ENCODE results near the gene RPTOR.

Gene RPTOR

GRCh38 chr17:80585890-80586845 is 41.5 kb downstream of the RPTOR start:
- H3K4me3 Mint-ChIP-seq: no peak overlapping the region

GRCh38 chr17:80586846-80587228 is 42.2 kb downstream of the RPTOR start:
- peaks cover 16% of the 10 kb centered on the region for H3K36me3 Mint-ChIP-seq
- H3K27me3 Mint-ChIP-seq: no peaks in the 10 kb centered on the region
- no peak overlapping the region for H3K27ac Mint-ChIP-seq
- no peak overlapping the region for H3K4me3 Mint-ChIP-seq
- ATAC-seq: no peak
- H3K4me1 Mint-ChIP-seq: peaks cover 53% of the 10 kb centered on the region
- no peaks in the 10 kb centered on the region for H3K9me3 Mint-ChIP-seq

More at GRCh38 chr17:80585890-80586845, 41.5 kb downstream of the RPTOR start:
- no peak overlapping the region for H3K27ac Mint-ChIP-seq
- H3K4me1 Mint-ChIP-seq: peaks cover 48% of the 10 kb centered on the region
- no peaks in the 10 kb centered on the region for H3K27me3 Mint-ChIP-seq
- no peaks in the 10 kb centered on the region for H3K9me3 Mint-ChIP-seq
- peaks cover 18% of the 10 kb centered on the region for H3K36me3 Mint-ChIP-seq
- ATAC-seq: no peak

GRCh38 chr17:80588702-80589383 is 44.2 kb downstream of the RPTOR start:
- Mint-ChIP-seq H3K4me3 (no peak overlapping the region), H3K27ac (no peak overlapping the region), H3K27me3 (no peaks in the 10 kb centered on the region), H3K4me1 (peaks cover 59% of the 10 kb centered on the region), H3K36me3 (peaks cover 11% of the 10 kb centered on the region), H3K9me3 (no peaks in the 10 kb centered on the region)
- ATAC-seq: no peak

GRCh38 chr17:80591788-80592187 is 47.1 kb downstream of the RPTOR start:
- ATAC-seq: no peak
- Mint-ChIP-seq H3K27me3 (no peaks in the 10 kb centered on the region), H3K9me3 (no peaks in the 10 kb centered on the region), H3K36me3 (peaks cover 4% of the 10 kb centered on the region), H3K27ac (no peak overlapping the region), H3K4me1 (peaks cover 57% of the 10 kb centered on the region), H3K4me3 (no peak overlapping the region)

GRCh38 chr17:80592243-80592642 is 47.6 kb downstream of the RPTOR start:
- Mint-ChIP-seq H3K9me3 (no peaks in the 10 kb centered on the region), H3K36me3 (peaks cover 5% of the 10 kb centered on the region), H3K27ac (no peak overlapping the region), H3K4me1 (peaks cover 60% of the 10 kb centered on the region), H3K4me3 (no peak overlapping the region), H3K27me3 (no peaks in the 10 kb centered on the region)
- no peak for ATAC-seq

- Mint-ChIP-seq H3K27me3 (no peaks in the 10 kb centered on the region), H3K9me3 (no peaks in the 10 kb centered on the region), H3K4me1 (peaks cover 63% of the 10 kb centered on the region), H3K36me3 (peaks cover 9% of the 10 kb centered on the region), H3K4me3 (no peak overlapping the region), H3K27ac (no peak overlapping the region)
- ATAC-seq: no peak
Observed at GRCh38 chr17:80593181-80593580, 48.5 kb downstream of the RPTOR start.

GRCh38 chr17:80594431-80595269 is 50.0 kb downstream of the RPTOR start:
- H3K4me3 Mint-ChIP-seq: no peak overlapping the region
- peaks cover 63% of the 10 kb centered on the region for H3K4me1 Mint-ChIP-seq
- H3K27ac Mint-ChIP-seq: peak overlapping the region; percentile 10
- no peaks in the 10 kb centered on the region for H3K9me3 Mint-ChIP-seq
- ATAC-seq: no peak
- peaks cover 10% of the 10 kb centered on the region for H3K36me3 Mint-ChIP-seq
- H3K27me3 Mint-ChIP-seq: no peaks in the 10 kb centered on the region

GRCh38 chr17:80596760-80597608 is 52.3 kb downstream of the RPTOR start:
- H3K4me3 Mint-ChIP-seq: no peak overlapping the region
- H3K9me3 Mint-ChIP-seq: no peaks in the 10 kb centered on the region
- peaks cover 23% of the 10 kb centered on the region for H3K36me3 Mint-ChIP-seq
- H3K27me3 Mint-ChIP-seq: no peaks in the 10 kb centered on the region
- H3K27ac Mint-ChIP-seq: no peak overlapping the region
- ATAC-seq: no peak
- peaks cover 52% of the 10 kb centered on the region for H3K4me1 Mint-ChIP-seq

GRCh38 chr17:80598813-80599545 is 54.3 kb downstream of the RPTOR start:
- Mint-ChIP-seq H3K36me3 (peaks cover 23% of the 10 kb centered on the region), H3K4me1 (peaks cover 56% of the 10 kb centered on the region), H3K27me3 (no peaks in the 10 kb centered on the region), H3K9me3 (no peaks in the 10 kb centered on the region), H3K27ac (no peak overlapping the region), H3K4me3 (no peak overlapping the region)
- ATAC-seq: no peak

GRCh38 chr17:80599546-80600305 is 55.1 kb downstream of the RPTOR start:
- Mint-ChIP-seq H3K9me3 (no peaks in the 10 kb centered on the region), H3K4me1 (peaks cover 57% of the 10 kb centered on the region), H3K36me3 (peaks cover 23% of the 10 kb centered on the region), H3K4me3 (no peak overlapping the region), H3K27ac (no peak overlapping the region), H3K27me3 (no peaks in the 10 kb centered on the region)
- ATAC-seq: no peak

GRCh38 chr17:80601146-80601545 is 56.5 kb downstream of the RPTOR start:
- no peak for ATAC-seq
- no peak overlapping the region for H3K27ac Mint-ChIP-seq
- no peak overlapping the region for H3K4me3 Mint-ChIP-seq
- H3K27me3 Mint-ChIP-seq: no peaks in the 10 kb centered on the region
- peaks cover 23% of the 10 kb centered on the region for H3K36me3 Mint-ChIP-seq
- H3K4me1 Mint-ChIP-seq: peaks cover 66% of the 10 kb centered on the region
- no peaks in the 10 kb centered on the region for H3K9me3 Mint-ChIP-seq

- Mint-ChIP-seq H3K27ac (peak overlapping the region; percentile 86), H3K27me3 (no peaks in the 10 kb centered on the region), H3K4me3 (no peak overlapping the region), H3K9me3 (no peaks in the 10 kb centered on the region), H3K4me1 (peaks cover 64% of the 10 kb centered on the region), H3K36me3 (peaks cover 13% of the 10 kb centered on the region)
- no peak for ATAC-seq
Observed at GRCh38 chr17:80603396-80603795, 58.8 kb downstream of the RPTOR start.

GRCh38 chr17:80604009-80604669 is 59.5 kb downstream of the RPTOR start:
- Mint-ChIP-seq H3K27me3 (no peaks in the 10 kb centered on the region), H3K4me3 (no peak overlapping the region), H3K9me3 (no peaks in the 10 kb centered on the region), H3K27ac (peak overlapping the region; percentile 86), H3K4me1 (peaks cover 66% of the 10 kb centered on the region), H3K36me3 (peaks cover 13% of the 10 kb centered on the region)
- ATAC-seq: no peak

All from stimulated activated memory B cell treated with anti-CD40 and anti-IgM and Interleukin-4, amounts not matched to agents 10 μg/mL and 1 μg/mL and 100 μg/mL, for 72 hours (primary cell).